GM21786 (cell line): Measurements from ENCODE around the gene CLCF1.
"Not testable (repeated sequence)": the region's sequence is repeated elsewhere in the genome, so short reads cannot be mapped to it uniquely, and the experiment has no call there.

ENCODE experiments used
- ATAC-seq: cut with Tn5 transposase; IDR thresholded peaks from one replicate; pipeline ENCODE4 v1.9.1; 2021; ENCODE audit not compliant: unreplicated experiment

CLCF1 gene

GRCh38 chr11:67344264-67344663 lies 29.1 kb downstream of the CLCF1 start:
- ATAC-seq, result no peak

- ATAC-seq, result no peak
Measured at GRCh38 chr11:67337257-67337656, 36.1 kb downstream of the CLCF1 start.

- ATAC-seq, result no peak
Measured at GRCh38 chr11:67332081-67332691, 41.2 kb downstream of the CLCF1 start.

DNA sequence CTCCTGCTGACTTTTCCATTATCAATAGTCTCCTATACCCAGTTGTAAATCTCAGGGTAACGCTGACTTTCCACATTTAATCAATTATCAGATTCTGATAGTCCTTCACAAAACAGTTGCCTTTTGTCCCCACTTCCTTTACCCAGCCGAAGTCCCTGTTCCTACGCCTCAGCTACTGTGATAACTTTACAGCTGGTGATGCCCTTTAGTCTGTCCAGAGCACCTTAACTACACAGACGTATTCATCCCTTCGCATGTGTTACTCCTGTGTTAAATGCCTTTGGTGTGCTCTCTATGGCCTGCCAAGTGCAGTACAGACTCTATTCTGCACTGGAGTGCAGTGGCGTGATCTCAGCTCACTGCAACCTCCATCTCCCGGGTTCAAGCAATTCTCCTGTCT lies 49.9 kb downstream of the CLCF1 start:
- ATAC-seq, result no peak

- no peak for ATAC-seq
Measured at GRCh38 chr11:67322049-67322448, 51.3 kb downstream of the CLCF1 start.

- no peak for ATAC-seq
Measured at GRCh38 chr11:67321313-67321871, 52.0 kb downstream of the CLCF1 start.

DNA sequence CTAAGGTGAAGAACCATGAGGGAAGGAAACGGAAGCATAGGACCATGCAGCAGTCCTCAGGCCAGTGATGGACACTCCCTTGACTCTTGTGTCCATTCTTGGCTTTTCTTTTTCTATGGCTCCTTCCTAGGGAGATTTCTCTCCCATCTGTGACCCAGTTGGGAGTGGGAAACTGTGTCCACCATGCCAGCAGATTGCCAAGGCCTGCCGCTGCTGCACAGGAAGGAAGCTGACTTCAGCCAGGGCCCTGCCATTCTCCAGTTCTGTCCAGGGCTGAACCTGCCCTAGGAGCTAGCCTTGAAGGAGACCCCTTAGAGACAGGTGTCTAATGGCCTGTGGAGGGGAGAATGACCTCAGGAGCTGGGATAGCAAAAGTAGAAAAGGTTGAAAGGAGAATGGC lies 52.7 kb downstream of the CLCF1 start:
- no peak for ATAC-seq

DNA sequence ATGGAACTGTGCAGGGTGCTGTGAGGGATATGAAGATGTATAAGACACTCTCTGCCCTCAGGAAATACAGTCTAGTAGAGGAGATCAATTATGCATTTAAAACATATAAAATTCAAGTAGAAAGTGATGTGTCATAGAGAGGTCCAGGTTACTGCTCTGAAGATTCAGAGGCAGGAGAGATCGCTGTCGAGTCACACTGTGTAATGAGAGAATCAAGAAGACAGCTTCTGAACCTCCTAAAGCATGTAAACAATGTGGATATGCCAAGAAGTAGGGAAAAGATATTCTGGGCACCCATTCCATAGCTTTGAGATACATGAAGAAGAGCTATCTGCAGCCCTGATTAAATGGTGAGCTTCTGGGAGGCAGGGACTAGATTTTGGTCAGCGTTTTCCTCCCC lies 53.4 kb downstream of the CLCF1 start:
- no peak for ATAC-seq

DNA sequence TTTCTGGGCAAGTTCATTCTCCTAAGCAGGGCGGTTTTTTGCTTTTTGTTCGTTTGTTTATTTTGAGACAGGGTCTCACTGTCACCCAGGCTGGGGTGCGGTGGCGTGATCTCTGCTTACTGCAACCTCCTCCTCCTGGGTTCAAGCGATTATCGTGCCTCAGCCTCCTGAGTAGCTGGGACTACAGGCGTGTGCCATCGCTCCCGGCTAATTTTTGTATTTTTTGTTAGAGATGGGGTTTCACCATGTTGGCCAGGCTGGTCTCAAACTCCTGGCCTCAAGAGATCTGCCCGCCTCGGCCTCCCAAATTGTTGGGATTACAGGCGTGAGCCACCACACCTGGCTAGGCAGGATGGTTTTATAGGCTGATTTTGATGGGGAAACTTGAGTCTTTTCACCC lies 54.5 kb downstream of the CLCF1 start:
- ATAC-seq, result not testable (repeated sequence)

GRCh38 chr11:67317888-67318555 lies 55.4 kb downstream of the CLCF1 start:
- ATAC-seq, result peak; percentile 13

DNA sequence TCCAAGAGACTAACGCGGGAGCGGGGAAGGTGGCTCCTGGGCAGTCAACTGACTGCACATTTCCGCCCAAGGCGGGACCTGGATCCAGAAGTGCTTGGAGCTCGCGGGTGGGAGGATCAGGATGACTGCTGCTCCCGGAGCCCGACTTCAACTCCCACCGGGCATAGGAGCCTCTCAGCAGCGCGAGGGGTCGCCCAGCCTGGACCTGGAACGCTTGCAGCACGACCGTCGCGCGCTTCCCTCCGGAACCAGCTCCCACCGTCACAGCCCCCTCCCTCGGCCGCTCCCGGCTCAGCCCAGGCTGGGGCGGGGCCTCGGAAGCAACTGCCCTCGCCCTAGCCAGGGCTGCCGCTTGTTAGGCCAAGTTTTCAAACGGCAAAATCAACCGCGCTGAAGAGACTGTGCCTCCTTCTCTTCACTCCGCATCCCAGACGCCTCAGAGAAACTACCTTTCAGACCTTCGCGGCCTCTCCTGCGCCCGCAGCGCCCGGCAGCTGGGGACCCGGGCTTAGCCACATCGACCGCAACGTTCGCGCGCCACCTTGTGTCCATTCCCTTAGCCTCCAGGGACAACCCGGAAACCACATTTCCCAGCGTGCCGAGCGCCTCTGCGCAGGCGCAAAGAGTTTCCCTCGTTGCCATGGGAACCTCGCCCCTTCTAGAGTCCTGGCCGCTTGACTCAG lies 56.1 kb downstream of the CLCF1 start:
- peak; percentile 64 for ATAC-seq

GRCh38 chr11:67316882-67317204 lies 56.6 kb downstream of the CLCF1 start:
- ATAC-seq, result no peak

GRCh38 chr11:67315325-67315909 lies 58.0 kb downstream of the CLCF1 start:
- ATAC-seq, result no peak

GRCh38 chr11:67314218-67314617 lies 59.2 kb downstream of the CLCF1 start:
- no peak for ATAC-seq
